Endodermal cell (in vitro differentiated cells): Measurements from ENCODE around the gene MYH9. TPM values are rescaled to one million over a fixed set of nuclear protein-coding genes. Genes with fewer than 3 reads are reported as not detected.

ENCODE experiments used
- DNase-seq: peaks from one replicate; pipeline ENCODE4 v3.0.0-alpha.2; 2017
- H3K27ac ChIP-seq: 2 replicates; pipeline ENCODE4 v1.5.1; 2013; ENCODE audit warnings: mild to moderate bottlenecking, low read depth, low read length, moderate library complexity
- H3K27me3 ChIP-seq: 2 replicates; pipeline ENCODE4 v1.6.1; 2013; ENCODE audit warnings: mild to moderate bottlenecking, low read length, moderate library complexity; ENCODE audit not compliant: insufficient read depth, control insufficient read depth, poor library complexity, severe bottlenecking
- H3K36me3 ChIP-seq: 2 replicates; pipeline ENCODE4 v1.7.0; 2013; ENCODE audit warnings: mild to moderate bottlenecking, low read length, moderate library complexity; ENCODE audit not compliant: control insufficient read depth, insufficient read depth
- H3K4me1 ChIP-seq: one replicate; pipeline ENCODE4 v1.7.0; 2013; ENCODE audit warnings: low read length; ENCODE audit not compliant: control insufficient read depth, insufficient read depth
- H3K4me3 ChIP-seq: 2 replicates; pipeline ENCODE4 v1.5.1; 2013; ENCODE audit warnings: mild to moderate bottlenecking, low read length, moderate library complexity
- H3K9ac ChIP-seq: 2 replicates; pipeline ENCODE4 v1.6.1; 2013; ENCODE audit warnings: mild to moderate bottlenecking, low read length, moderate library complexity; ENCODE audit not compliant: poor library complexity, severe bottlenecking; ENCODE audit errors: extremely low read depth
- H3K9me3 ChIP-seq: 2 replicates; pipeline ENCODE4 v1.6.1; 2013; ENCODE audit warnings: mild to moderate bottlenecking, low read length, moderate library complexity; ENCODE audit not compliant: control insufficient read depth
- H3K27ac Mint-ChIP-seq: 2 replicates; pipeline ENCODE4 v1.8.0; 2020; ENCODE audit warnings: mixed read lengths
- H3K27me3 Mint-ChIP-seq: 2 replicates; pipeline ENCODE4 v1.8.0; 2021; ENCODE audit warnings: mild to moderate bottlenecking, mixed read lengths; ENCODE audit not compliant: insufficient read depth
- H3K36me3 Mint-ChIP-seq: 2 replicates; pipeline ENCODE4 v1.8.0; 2020; ENCODE audit warnings: low read depth, mixed read lengths
- H3K4me1 Mint-ChIP-seq: 2 replicates; pipeline ENCODE4 v1.8.0; 2020; ENCODE audit warnings: mixed read lengths
- H3K4me3 Mint-ChIP-seq: 2 replicates; pipeline ENCODE4 v1.8.0; 2020; ENCODE audit warnings: mild to moderate bottlenecking, moderate library complexity, mixed read lengths
- H3K9me3 Mint-ChIP-seq: 2 replicates; pipeline ENCODE4 v1.8.0; 2020; ENCODE audit warnings: mild to moderate bottlenecking, mixed read lengths
- whole genome bisulfite sequencing, 2 experiments: methylation state at CpG; one replicate each; pipeline versions ENCODE4 v1.1.5 to v1.1.7; 2013; ENCODE audit warnings: missing lambda C conversion rate in 2 of 2, mixed read lengths in 1 of 2; ENCODE audit not compliant: insufficient coverage in 1 of 2, insufficient read length in 1 of 2; 5-methylcytosine and 5-hydroxymethylcytosine counted together
- total RNA-seq, 2 donors: library from RNA; stranded (reverse); fragmentation: NEBNext Ultra II Directional in 1 of 2; extraction: Animal tissue kit (Norgen Biotek cat#: 25700) in 1 of 2; gene quantifications; 2 replicates in 1 of 2; 3 replicates in 1 of 2; pipeline ENCODE4 v1.2.1, GENCODE V29; 2021
- TF ChIP-seq, protein P1 (sequence below): fragments of 200-600 bp; sonication (generic); conservative IDR thresholded peaks from 2 replicates; pipeline ENCODE4 v1.5.0; 2021; ENCODE audit warnings: antibody characterized with exemption, mild to moderate bottlenecking

The MYH9 gene
- total RNA-seq, 2 donors from 2014 or later = 270 to 288 TPM

DNA sequence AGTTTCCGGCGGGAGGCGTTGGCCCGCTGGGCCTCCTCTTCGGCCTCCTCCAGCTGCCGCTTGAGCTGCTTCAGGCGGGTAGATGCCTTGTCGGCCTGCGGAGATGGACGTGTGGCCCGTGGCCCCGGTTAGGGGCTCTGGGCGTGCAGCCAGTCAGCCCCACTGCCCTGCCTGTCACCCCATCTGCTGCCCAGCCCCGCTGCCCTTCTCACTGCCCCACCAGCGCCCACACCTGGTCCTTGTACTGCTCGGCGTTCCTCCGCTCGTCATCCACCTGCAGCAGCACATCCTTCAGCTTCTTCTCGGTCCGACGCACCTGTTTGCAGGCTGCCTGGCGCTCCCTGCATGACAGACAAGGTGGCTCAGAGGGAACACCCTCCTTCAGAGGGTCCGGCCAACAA lies 103.6 kb downstream of the MYH9 start:
- Mint-ChIP-seq H3K36me3 (peaks cover 84% of the 10 kb centered on the region), H3K27ac (no peak overlapping the region), H3K4me3 (no peak overlapping the region), H3K4me1 (no peaks in the 10 kb centered on the region), H3K27me3 (no peaks in the 10 kb centered on the region), H3K9me3 (no peaks in the 10 kb centered on the region)
- H3K9me3 ChIP-seq = no peaks in the 10 kb centered on the region
- peaks cover 89% of the 10 kb centered on the region for H3K36me3 ChIP-seq
- H3K27ac ChIP-seq = no peak overlapping the region
- no peaks in the 10 kb centered on the region for H3K4me1 ChIP-seq
- TF ChIP-seq, protein P1, sequence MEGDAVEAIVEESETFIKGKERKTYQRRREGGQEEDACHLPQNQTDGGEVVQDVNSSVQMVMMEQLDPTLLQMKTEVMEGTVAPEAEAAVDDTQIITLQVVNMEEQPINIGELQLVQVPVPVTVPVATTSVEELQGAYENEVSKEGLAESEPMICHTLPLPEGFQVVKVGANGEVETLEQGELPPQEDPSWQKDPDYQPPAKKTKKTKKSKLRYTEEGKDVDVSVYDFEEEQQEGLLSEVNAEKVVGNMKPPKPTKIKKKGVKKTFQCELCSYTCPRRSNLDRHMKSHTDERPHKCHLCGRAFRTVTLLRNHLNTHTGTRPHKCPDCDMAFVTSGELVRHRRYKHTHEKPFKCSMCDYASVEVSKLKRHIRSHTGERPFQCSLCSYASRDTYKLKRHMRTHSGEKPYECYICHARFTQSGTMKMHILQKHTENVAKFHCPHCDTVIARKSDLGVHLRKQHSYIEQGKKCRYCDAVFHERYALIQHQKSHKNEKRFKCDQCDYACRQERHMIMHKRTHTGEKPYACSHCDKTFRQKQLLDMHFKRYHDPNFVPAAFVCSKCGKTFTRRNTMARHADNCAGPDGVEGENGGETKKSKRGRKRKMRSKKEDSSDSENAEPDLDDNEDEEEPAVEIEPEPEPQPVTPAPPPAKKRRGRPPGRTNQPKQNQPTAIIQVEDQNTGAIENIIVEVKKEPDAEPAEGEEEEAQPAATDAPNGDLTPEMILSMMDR = no peak
- H3K9ac ChIP-seq = no peak overlapping the region
- H3K27me3 ChIP-seq = no peaks in the 10 kb centered on the region
- WGBS, 2 experiments = 97 to 98% methylated on average over 24 of the region's 24 CpGs
- no peak overlapping the region for H3K4me3 ChIP-seq
- DNase-seq = no peak

DNA sequence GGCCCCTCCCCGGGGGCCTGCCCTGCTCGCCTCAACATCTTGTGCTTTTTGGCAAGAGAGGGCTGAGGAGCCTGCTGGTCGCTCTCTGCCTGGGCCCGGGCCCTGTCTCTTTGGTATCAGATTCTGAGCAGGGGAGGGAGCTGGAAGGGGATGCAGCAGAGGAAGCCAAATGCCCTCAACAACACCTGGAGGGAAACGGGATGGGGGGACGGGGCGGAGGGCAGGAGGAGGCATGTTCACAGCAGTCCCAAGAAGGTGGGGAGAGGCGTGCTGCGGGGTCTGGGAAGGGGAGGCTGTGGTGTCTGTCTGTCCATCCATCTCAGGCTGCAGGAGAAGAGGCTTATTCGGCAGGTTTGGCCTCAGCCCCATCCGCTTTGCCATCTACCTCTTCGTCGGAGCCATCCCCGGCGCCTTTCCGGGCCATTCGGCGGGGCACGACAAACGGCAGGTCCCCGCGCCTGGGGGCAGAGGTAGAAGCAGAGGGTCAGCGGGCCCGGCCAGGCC lies 105.4 kb downstream of the MYH9 start:
- Histone ChIP-seq H3K36me3 (peaks cover 74% of the 10 kb centered on the region), H3K27ac (no peak overlapping the region), H3K9me3 (no peaks in the 10 kb centered on the region), H3K9ac (no peak overlapping the region), H3K27me3 (no peaks in the 10 kb centered on the region), H3K4me1 (peaks cover 3% of the 10 kb centered on the region), H3K4me3 (no peak overlapping the region)
- Mint-ChIP-seq H3K4me3 (no peak overlapping the region), H3K9me3 (no peaks in the 10 kb centered on the region), H3K36me3 (peaks cover 68% of the 10 kb centered on the region), H3K27me3 (no peaks in the 10 kb centered on the region), H3K4me1 (peaks cover 4% of the 10 kb centered on the region), H3K27ac (no peak overlapping the region)
- 96 to 97% methylated on average over 5 to 24 of the region's 24 CpGs for whole genome bisulfite sequencing, 2 experiments
- DNase-seq = no peak
- TF ChIP-seq, protein P1 = no peak

DNA sequence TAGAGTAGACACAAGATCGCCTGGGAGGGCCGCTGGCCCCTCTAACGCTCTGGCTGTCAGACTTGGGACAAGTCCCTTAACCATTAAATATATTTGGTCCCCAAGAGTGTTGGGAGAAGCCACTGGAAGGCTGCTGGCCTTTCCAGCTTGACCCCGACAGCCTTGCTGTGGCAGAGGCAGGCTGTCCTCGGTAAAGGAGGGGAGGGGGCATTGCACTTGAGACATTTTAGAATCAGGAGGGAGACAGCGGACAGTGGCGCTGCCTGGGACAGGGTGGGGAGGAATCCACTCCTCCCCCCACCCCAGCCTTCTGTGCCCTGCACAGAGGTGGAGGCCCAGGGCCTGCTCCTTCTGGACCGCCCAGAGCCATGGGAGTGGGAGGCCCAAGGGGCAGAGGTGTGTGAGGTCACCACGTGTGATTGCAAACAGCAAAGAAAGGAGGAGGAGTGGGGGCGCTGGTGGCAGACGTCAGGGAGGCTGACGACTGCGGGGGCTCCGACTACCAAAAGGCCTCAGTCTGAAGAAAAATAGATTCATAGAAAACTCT lies 105.9 kb downstream of the MYH9 start:
- WGBS, 2 experiments = 94 to 100% methylated on average over 7 to 14 of the region's 14 CpGs
- H3K4me1 ChIP-seq = peaks cover 3% of the 10 kb centered on the region
- H3K9ac ChIP-seq = no peak overlapping the region
- Mint-ChIP-seq H3K4me3 (no peak overlapping the region), H3K27ac (no peak overlapping the region), H3K27me3 (no peaks in the 10 kb centered on the region), H3K36me3 (peaks cover 64% of the 10 kb centered on the region), H3K9me3 (no peaks in the 10 kb centered on the region), H3K4me1 (peaks cover 4% of the 10 kb centered on the region)
- no peaks in the 10 kb centered on the region for H3K9me3 ChIP-seq
- no peaks in the 10 kb centered on the region for H3K27me3 ChIP-seq
- no peak for DNase-seq
- H3K4me3 ChIP-seq = no peak overlapping the region
- no peak overlapping the region for H3K27ac ChIP-seq
- peaks cover 69% of the 10 kb centered on the region for H3K36me3 ChIP-seq
- TF ChIP-seq, protein P1 = no peak
